Nasal cavity respiratory epithelium epithelial cell of viscerocranial mucosa (primary cell): ENCODE data around the gene TNS2. TPM values are rescaled to one million over a fixed set of nuclear protein-coding genes. Genes with fewer than 3 reads are reported as not detected.

Experiments used
- total RNA-seq: library from RNA; depleted of rRNA; stranded (reverse); fragments of >200 nt; gene quantifications from 2 replicates; pipeline ENCODE4 v1.2.3, GENCODE V29; 2014

Gene TNS2
- 0.34 and 3.1 TPM in 2 replicates for total RNA-seq

GRCh38 chr12:53049571-53050318 lies at the start of gene TNS2:
Gene TNS2 (plus strand): TSS chr12:53050065. CDS start chr12:53050186, 121 bp downstream.

GRCh38 chr12:53005986-53006809 lies 43.7 kb upstream of the TNS2 start, which contains the start of gene EIF4B:
Gene EIF4B (plus strand): TSS chr12:53006456. CDS start chr12:53006484, 28 bp downstream.

GRCh38 chr12:53079226-53080117 lies 29.6 kb downstream of the TNS2 start, which contains the start of gene SPRYD3:
Gene SPRYD3 (minus strand): TSS chr12:53079390. CDS start chr12:53079333, 57 bp downstream.

GRCh38 chr12:53097564-53098353 lies 47.9 kb downstream of the TNS2 start, which contains the start of gene IGFBP6:
Gene IGFBP6 (plus strand): TSS chr12:53097667. CDS start chr12:53097718, 51 bp downstream.

GRCh38 chr12:53102883-53103807 lies 53.3 kb downstream of the TNS2 start, which contains the start of gene SOAT2:
Gene SOAT2 (plus strand): TSS chr12:53103486. CDS start chr12:53103578, 92 bp downstream.

Other genes with a start within 250 kb of the TNS2 start
- 1.0 and 33.2 TPM in 2 replicates for gene KRT4, start 235.9 kb upstream of the TNS2 start, total RNA-seq
- under 0.01 and 0.07 TPM in 2 replicates for gene KRT79, start 215.8 kb upstream of the TNS2 start, total RNA-seq
- 0.36 and 6.2 TPM in 2 replicates for gene KRT78, start 201.1 kb upstream of the TNS2 start, total RNA-seq
- gene KRT8, start 145.0 kb upstream of the TNS2 start, total RNA-seq = 172 and 194 TPM in 2 replicates
- gene KRT18, start 100.9 kb upstream of the TNS2 start, total RNA-seq = 181 and 366 TPM in 2 replicates
- gene EIF4B, start 43.6 kb upstream of the TNS2 start, total RNA-seq = 1,225 and 1,493 TPM in 2 replicates
- gene SPRYD3, start 29.3 kb downstream of the TNS2 start, total RNA-seq = 24.3 and 25.5 TPM in 2 replicates
- gene IGFBP6, start 47.6 kb downstream of the TNS2 start, total RNA-seq = 18.2 and 108 TPM in 2 replicates
- gene SOAT2, start 53.4 kb downstream of the TNS2 start, total RNA-seq = not detected in 2 replicates
- gene ZNF740, start 130.7 kb downstream of the TNS2 start, total RNA-seq = 13.3 and 20.4 TPM in 2 replicates
- 5.5 and 12.0 TPM in 2 replicates for gene CSAD, start 130.9 kb downstream of the TNS2 start, total RNA-seq
- gene ITGB7, start 157.2 kb downstream of the TNS2 start, total RNA-seq = 2.6 and 3.1 TPM in 2 replicates
- 33.2 and 96.8 TPM in 2 replicates for gene RARG, start 182.1 kb downstream of the TNS2 start, total RNA-seq
- gene ESPL1, start 218.2 kb downstream of the TNS2 start, total RNA-seq = 0.34 and 1.1 TPM in 2 replicates
- gene PFDN5, start 245.5 kb downstream of the TNS2 start, total RNA-seq = 191 and 243 TPM in 2 replicates
- 21.0 and 28.4 TPM in 2 replicates for gene MYG1, start 249.6 kb downstream of the TNS2 start, total RNA-seq